HG02623 (cell line): ENCODE results near the gene LGALS4.
"Not testable (repeated sequence)": the region's sequence is repeated elsewhere in the genome, so short reads cannot be mapped to it uniquely, and the experiment has no call there.

ENCODE experiments used
- ATAC-seq: cut with Tn5 transposase; IDR thresholded peaks from one replicate; pipeline ENCODE4 v1.9.1; 2021; ENCODE audit warnings: moderate library complexity; ENCODE audit not compliant: unreplicated experiment

LGALS4 gene

GRCh38 chr19:38842439-38843174, 29.9 kb upstream of the LGALS4 start:
- ATAC-seq, result no peak

- ATAC-seq, result no peak
These were observed 29.2 kb upstream of the LGALS4 start for GRCh38 chr19:38841787-38842438.

GRCh38 chr19:38841180-38841766, 28.5 kb upstream of the LGALS4 start:
- ATAC-seq, result no peak

- no peak for ATAC-seq
These were observed 27.8 kb upstream of the LGALS4 start for GRCh38 chr19:38840583-38840968.

- ATAC-seq, result no peak
These were observed 27.3 kb upstream of the LGALS4 start for GRCh38 chr19:38839816-38840582.

- no peak for ATAC-seq
These were observed 26.4 kb upstream of the LGALS4 start for GRCh38 chr19:38838986-38839761.

GRCh38 chr19:38838208-38838985, 25.7 kb upstream of the LGALS4 start:
- no peak for ATAC-seq

GRCh38 chr19:38837656-38838121, 24.9 kb upstream of the LGALS4 start:
- no peak for ATAC-seq

- no peak for ATAC-seq
These were observed 24.4 kb upstream of the LGALS4 start for GRCh38 chr19:38836983-38837626.

GRCh38 chr19:38836159-38836982, 23.6 kb upstream of the LGALS4 start:
- no peak for ATAC-seq

GRCh38 chr19:38834590-38834989, 21.8 kb upstream of the LGALS4 start:
- ATAC-seq, result no peak

GRCh38 chr19:38834104-38834490, 21.4 kb upstream of the LGALS4 start:
- no peak for ATAC-seq

GRCh38 chr19:38833092-38833425, 20.3 kb upstream of the LGALS4 start:
- ATAC-seq, result no peak

GRCh38 chr19:38831142-38831605, 18.4 kb upstream of the LGALS4 start:
- ATAC-seq, result peak; percentile 31

GRCh38 chr19:38830039-38830733, 17.4 kb upstream of the LGALS4 start:
- no peak for ATAC-seq

- ATAC-seq, result not testable (repeated sequence)
These were observed 16.5 kb upstream of the LGALS4 start for GRCh38 chr19:38829203-38829602.

GRCh38 chr19:38826856-38827551, 14.3 kb upstream of the LGALS4 start:
- no peak for ATAC-seq
